SU-DHL-6 (cell line): ENCODE measurements around the gene HDAC5.

Source experiments
- H2AFZ ChIP-seq: fragments of 200-600 bp; sonication (generic); 2 replicates; pipeline ENCODE4 v1.6.1; 2014; ENCODE audit warnings: low read depth, mild to moderate bottlenecking, moderate library complexity, mixed read lengths, antibody characterized with exemption, low read length; ENCODE audit not compliant: severe bottlenecking
- H3F3A ChIP-seq: fragments of 200-600 bp; shearing (Covaris generic); 2 replicates; pipeline ENCODE4 v1.6.0; 2016; ENCODE audit warnings: antibody characterized with exemption, mild to moderate bottlenecking; ENCODE audit not compliant: insufficient read depth
- H3K27ac ChIP-seq: fragments of 200-600 bp; sonication (generic); 2 replicates; pipeline ENCODE4 v1.5.1; 2016; ENCODE audit warnings: low read depth, mild to moderate bottlenecking, low read length, moderate library complexity, mixed read lengths
- H3K27me3 ChIP-seq: fragments of 200-600 bp; sonication (generic), shearing (Covaris generic); 2 replicates; pipeline ENCODE4 v1.6.0; 2014; ENCODE audit warnings: mild to moderate bottlenecking, low read length
- H3K36me3 ChIP-seq: fragments of 200-600 bp; sonication (generic); 2 replicates; pipeline ENCODE4 v1.6.1; 2014; ENCODE audit warnings: mild to moderate bottlenecking, low read length, mixed read lengths
- H3K4me2 ChIP-seq: fragments of 300-600, 200-600 bp; shearing (Covaris generic), sonication (generic); 2 replicates; pipeline ENCODE4 v1.6.0; 2014; ENCODE audit warnings: low read length, low read depth, mild to moderate bottlenecking; ENCODE audit not compliant: poor library complexity, severe bottlenecking
- H3K4me3 ChIP-seq: fragments of 200-600 bp; sonication (generic); 2 replicates; pipeline ENCODE4 v1.5.1; 2014; ENCODE audit warnings: antibody characterized with exemption, low read length, mild to moderate bottlenecking, mixed read lengths; ENCODE audit not compliant: insufficient read depth, poor library complexity, severe bottlenecking
- H3K79me2 ChIP-seq: fragments of 200-600 bp; sonication (generic); 2 replicates; pipeline ENCODE4 v1.6.1; 2014; ENCODE audit warnings: mild to moderate bottlenecking, low read length, moderate library complexity; ENCODE audit not compliant: insufficient read depth
- H3K9ac ChIP-seq: fragments of 200-600 bp; sonication (generic); 2 replicates; pipeline ENCODE4 v1.7.0; 2014; ENCODE audit warnings: mild to moderate bottlenecking, low read length
- H3K9me2 ChIP-seq: fragments of 200-600 bp; sonication (generic); replicated peaks from 2 replicates; pipeline ENCODE4 v1.6.1; 2014; ENCODE audit warnings: low read length; ENCODE audit not compliant: insufficient read depth
- H3K9me3 ChIP-seq: fragments of 200-600 bp; sonication (generic); 2 replicates; pipeline ENCODE4 v1.6.1; 2014; ENCODE audit warnings: low read length, mixed read lengths; ENCODE audit not compliant: insufficient read depth
- H4K20me1 ChIP-seq: fragments of 200-600 bp; sonication (generic); 2 replicates; pipeline ENCODE4 v1.6.1; 2014; ENCODE audit warnings: low read depth, mild to moderate bottlenecking, antibody characterized with exemption, low read length, moderate library complexity, mixed read lengths
- EZH2phosphoT487 ChIP-seq: fragments of 200-600 bp; sonication (generic), shearing (Covaris generic); conservative IDR thresholded peaks from 2 replicates; pipeline ENCODE4 v1.6.1; 2018; ENCODE audit warnings: mild to moderate bottlenecking, antibody characterized with exemption, low read length, moderate library complexity, mixed read lengths
- TF ChIP-seq, protein P1 (sequence below): fragments of 200-600 bp; sonication (generic); IDR thresholded peaks from one replicate; pipeline ENCODE4 v1.5.1; 2017; ENCODE audit warnings: antibody characterized with exemption, mild to moderate bottlenecking, low read length, moderate library complexity; ENCODE audit not compliant: insufficient read depth, poor library complexity, severe bottlenecking

The HDAC5 gene

DNA sequence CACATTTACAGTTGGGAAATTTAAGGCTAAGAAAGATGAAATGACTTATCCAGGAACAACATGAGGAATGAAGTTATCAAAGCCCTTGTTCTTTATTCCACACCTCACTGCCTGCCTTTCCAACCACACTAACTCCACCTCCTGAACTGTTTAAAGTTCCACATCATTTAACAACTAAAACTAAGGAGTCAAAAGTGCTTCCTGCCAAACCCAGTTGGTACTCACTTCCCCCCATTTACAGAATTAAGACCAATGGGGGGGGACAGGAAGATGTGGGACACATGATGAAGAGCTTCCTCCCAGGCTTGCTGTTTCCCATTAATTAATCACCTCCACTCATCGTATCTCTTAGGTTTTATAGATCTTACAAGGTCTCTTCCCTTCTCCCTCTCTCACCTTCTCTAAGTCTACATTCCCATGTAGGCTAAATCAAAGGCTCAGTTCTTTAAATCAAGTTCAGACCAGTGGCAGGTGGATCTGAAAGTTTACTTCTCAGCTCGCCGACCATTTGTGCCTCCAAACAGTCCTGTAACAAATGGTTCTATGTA is 89.5 kb downstream of the HDAC5 start:
- TF ChIP-seq, protein P1, sequence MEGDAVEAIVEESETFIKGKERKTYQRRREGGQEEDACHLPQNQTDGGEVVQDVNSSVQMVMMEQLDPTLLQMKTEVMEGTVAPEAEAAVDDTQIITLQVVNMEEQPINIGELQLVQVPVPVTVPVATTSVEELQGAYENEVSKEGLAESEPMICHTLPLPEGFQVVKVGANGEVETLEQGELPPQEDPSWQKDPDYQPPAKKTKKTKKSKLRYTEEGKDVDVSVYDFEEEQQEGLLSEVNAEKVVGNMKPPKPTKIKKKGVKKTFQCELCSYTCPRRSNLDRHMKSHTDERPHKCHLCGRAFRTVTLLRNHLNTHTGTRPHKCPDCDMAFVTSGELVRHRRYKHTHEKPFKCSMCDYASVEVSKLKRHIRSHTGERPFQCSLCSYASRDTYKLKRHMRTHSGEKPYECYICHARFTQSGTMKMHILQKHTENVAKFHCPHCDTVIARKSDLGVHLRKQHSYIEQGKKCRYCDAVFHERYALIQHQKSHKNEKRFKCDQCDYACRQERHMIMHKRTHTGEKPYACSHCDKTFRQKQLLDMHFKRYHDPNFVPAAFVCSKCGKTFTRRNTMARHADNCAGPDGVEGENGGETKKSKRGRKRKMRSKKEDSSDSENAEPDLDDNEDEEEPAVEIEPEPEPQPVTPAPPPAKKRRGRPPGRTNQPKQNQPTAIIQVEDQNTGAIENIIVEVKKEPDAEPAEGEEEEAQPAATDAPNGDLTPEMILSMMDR, result no peak
- TF ChIP-seq EZH2phosphoT487, result no peak
- H3K79me2 ChIP-seq, result 0 out of 2 replicates have a peak, but pooled peaks cover 4% of the 10 kb centered on the region
- H4K20me1 ChIP-seq, result no peaks in the 10 kb centered on the region
- H3K4me2 ChIP-seq, result no peak overlapping the region
- H3K9me3 ChIP-seq, result no peaks in the 10 kb centered on the region
- H3K4me3 ChIP-seq, result no peak overlapping the region
- H3F3A ChIP-seq, result no peaks in the 10 kb centered on the region
- no peaks in the 10 kb centered on the region for H3K27me3 ChIP-seq
- H3K9ac ChIP-seq, result no peak overlapping the region
- H2AFZ ChIP-seq, result no peak overlapping the region
- peaks cover 5% of the 10 kb centered on the region for H3K36me3 ChIP-seq
- H3K27ac ChIP-seq, result no peak overlapping the region
- H3K9me2 ChIP-seq, result no peaks in the 10 kb centered on the region

DNA sequence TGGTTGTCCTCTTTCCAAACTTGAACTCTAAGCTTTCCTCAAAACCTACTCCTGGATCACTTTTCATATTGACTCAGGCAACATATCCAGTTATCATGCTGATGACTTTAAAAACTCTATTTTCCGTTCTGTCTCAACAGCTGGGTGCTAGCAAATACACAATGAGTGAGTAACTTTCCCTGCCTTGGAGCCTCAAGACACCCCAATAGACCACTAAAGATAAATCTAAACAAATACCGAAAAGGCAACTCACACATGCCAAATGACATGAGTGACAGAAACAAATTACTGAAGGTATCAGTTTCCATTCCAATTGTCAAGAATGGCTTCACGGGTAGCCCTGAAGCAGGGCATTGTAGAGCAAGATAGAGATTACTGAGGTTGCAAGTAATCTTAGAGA is 93.0 kb downstream of the HDAC5 start:
- Histone ChIP-seq H2AFZ (no peak overlapping the region), H3K9me2 (no peaks in the 10 kb centered on the region), H4K20me1 (no peaks in the 10 kb centered on the region), H3F3A (no peaks in the 10 kb centered on the region), H3K27me3 (no peaks in the 10 kb centered on the region), H3K27ac (no peak overlapping the region), H3K9ac (no peak overlapping the region), H3K79me2 (no peaks in the 10 kb centered on the region), H3K4me3 (no peak overlapping the region), H3K4me2 (no peak overlapping the region), H3K9me3 (no peaks in the 10 kb centered on the region), H3K36me3 (no peaks in the 10 kb centered on the region; the same call in 1 of the 2 replicates)
- TF ChIP-seq EZH2phosphoT487, result no peak
- TF ChIP-seq, protein P1, result no peak

DNA sequence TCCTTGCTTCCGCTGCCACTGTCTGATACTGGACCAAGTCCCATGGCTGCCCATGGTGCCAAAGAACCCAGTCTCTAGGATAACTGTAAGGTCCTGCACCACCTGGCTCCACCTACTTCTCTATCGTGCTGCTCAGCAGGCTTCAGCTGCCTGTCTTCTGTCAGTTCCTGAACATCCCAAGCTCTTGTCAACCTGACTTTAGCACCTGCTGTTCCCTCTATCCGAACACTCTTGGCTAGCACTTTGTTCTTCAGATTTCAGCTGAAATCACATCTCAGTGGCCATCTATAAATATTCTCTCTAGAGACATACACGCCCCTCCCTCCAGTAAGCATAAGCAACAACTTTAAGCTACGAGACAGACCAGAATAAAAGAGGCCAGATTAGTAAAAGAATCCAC is 93.7 kb downstream of the HDAC5 start:
- Histone ChIP-seq H3K36me3 (no peaks in the 10 kb centered on the region; the same call in 1 of the 2 replicates), H3K27me3 (no peaks in the 10 kb centered on the region), H3K9me3 (no peaks in the 10 kb centered on the region), H3K79me2 (no peaks in the 10 kb centered on the region), H3K27ac (no peak overlapping the region), H3K9ac (no peak overlapping the region), H4K20me1 (no peaks in the 10 kb centered on the region), H2AFZ (no peak overlapping the region), H3F3A (no peaks in the 10 kb centered on the region), H3K9me2 (no peaks in the 10 kb centered on the region), H3K4me3 (no peak overlapping the region), H3K4me2 (no peak overlapping the region)
- TF ChIP-seq, protein P1, result no peak
- no peak for TF ChIP-seq EZH2phosphoT487
